Stimulated activated CD8-positive, alpha-beta memory T cell treated with anti-CD3 and anti-CD28 coated beads, Interleukin-7, amount 100 ng/mL, for 1 hour (primary cell): ENCODE measurements around the gene KRAS.
A peak's percentile ranks its signal among the peaks of the same experiment; 100 is the strongest.

Source experiments
- DNase-seq, 2 donors: peaks; one replicate each; pipeline ENCODE4 v3.0.0-alpha.2; 2020; ENCODE audit warnings: low read depth in 2 of 2

KRAS gene

DNA sequence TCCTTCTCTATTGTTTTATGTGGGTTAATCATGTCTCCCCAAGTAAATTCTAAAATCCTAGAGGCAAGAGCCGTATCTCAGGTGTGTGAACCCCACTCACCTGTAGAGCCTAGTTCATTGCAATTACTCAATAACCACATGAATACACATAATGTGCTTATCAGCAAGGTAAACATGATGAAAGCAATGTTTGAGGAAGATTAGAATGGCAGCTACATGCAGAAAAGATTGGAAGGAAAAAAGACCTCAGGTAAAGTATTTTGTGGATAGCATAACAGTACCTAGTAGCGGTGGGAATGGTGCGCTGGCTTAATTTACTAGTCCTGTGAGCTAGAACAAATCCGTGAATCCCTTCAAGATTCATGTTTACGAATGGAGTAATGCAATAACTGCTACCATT lies 5.3 kb upstream of the KRAS start:
- DNase-seq, result no peak

- no peak for DNase-seq
Measured at GRCh38 chr12:25254271-25254880, 3.6 kb upstream of the KRAS start.

GRCh38 chr12:25253371-25254068 lies 2.8 kb upstream of the KRAS start:
- no peak for DNase-seq

DNA sequence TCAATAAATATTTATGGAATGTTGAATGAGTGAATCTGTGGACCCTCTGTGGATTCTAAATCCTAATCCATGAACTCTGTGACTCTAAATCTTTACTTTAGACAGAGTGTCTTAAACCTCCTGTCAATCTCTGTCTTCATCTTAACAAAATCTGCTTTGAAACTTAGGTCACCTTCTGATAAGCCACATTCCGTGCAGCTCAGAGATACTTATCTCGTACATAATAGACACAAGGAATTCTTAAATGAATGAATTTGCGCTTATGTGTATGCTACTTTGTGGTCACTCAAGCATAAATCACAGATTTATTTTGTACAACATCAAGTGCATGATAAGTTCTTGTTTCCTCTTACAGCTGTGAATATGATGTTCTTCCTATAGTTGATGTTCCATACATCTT lies 2.2 kb upstream of the KRAS start:
- DNase-seq, result no peak

- DNase-seq, result no peak
Measured at GRCh38 chr12:25251769-25252168, 1.0 kb upstream of the KRAS start.

DNA sequence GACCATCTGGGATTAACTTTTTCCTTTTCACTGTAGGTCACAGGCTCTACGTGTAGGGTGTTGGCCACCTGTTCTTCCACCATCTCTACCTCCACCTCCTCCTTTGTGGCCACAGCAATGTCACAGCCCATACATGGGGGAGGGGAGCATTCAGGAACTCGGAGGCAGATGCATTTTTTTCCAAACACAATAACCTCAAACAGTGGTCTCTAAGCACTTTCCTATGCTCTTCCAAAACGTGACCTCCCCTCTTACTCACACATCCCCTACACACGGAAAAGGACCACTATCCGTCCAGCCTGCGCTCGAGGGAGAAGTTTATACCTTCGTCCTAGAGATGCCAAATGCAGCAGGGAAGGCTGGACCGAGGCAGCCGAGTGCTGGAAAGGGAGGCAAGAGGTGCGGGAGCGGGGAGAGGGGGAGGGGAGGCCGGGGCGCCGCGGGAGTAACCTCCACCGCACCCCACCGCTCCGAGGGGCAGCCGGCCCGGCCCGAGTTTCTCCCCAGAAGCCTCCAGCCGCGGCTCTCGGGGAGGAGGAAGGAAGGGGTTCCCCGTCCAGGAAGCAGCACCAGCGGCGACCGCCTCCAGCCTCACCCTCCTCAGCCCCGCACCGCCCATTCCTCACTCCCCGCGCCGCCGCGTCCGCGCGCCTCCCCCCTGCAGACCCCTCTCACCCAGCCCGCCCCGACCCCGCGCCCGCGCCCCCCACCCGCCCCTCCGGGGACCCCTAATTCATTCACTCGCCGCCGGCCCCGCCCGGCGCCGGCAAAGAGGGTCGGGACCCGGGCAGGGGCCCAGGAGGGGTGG lies 594 bp downstream of the KRAS start:
- DNase-seq, result peak in 1 of 2 donors; percentile 14

DNA sequence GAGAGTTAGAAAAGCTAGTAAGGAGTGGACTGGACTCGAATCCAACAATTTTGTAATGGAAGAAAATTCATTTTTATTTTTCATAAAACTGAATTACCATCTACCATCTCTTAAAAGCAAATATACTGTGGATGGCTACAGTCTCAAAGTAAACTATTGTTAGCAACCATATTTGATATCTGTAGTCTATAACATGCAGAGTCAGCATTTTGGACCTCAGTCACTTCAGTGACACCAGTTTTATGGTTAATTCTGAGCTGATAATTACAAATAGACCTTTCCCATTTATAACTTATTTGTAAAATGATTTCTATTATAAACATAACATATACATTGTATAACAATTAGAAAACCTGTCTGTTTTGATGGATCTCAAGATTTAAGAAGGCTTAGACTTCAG lies 2.0 kb downstream of the KRAS start:
- no peak for DNase-seq

- DNase-seq, result no peak
Measured at GRCh38 chr12:25248137-25248536, 2.6 kb downstream of the KRAS start.

- DNase-seq, result no peak
Measured at GRCh38 chr12:25245491-25245890, 5.2 kb downstream of the KRAS start.

DNA sequence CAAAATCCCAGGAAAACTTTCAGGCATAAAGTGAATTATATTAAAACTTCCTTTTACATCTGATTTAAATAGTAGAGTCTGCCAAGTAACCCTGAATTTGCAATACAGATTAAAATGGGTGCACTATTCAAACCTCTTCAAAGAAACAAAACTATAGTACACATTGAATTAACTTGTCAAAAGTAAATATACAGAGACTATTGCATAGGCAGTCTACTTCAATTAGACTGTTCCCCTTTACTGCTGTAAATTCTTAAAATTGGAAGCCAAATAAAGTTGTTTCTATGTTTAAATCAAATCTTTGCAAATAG lies 7.1 kb downstream of the KRAS start:
- DNase-seq, result no peak

- no peak for DNase-seq
Measured at GRCh38 chr12:25242981-25243679, 7.6 kb downstream of the KRAS start.

DNA sequence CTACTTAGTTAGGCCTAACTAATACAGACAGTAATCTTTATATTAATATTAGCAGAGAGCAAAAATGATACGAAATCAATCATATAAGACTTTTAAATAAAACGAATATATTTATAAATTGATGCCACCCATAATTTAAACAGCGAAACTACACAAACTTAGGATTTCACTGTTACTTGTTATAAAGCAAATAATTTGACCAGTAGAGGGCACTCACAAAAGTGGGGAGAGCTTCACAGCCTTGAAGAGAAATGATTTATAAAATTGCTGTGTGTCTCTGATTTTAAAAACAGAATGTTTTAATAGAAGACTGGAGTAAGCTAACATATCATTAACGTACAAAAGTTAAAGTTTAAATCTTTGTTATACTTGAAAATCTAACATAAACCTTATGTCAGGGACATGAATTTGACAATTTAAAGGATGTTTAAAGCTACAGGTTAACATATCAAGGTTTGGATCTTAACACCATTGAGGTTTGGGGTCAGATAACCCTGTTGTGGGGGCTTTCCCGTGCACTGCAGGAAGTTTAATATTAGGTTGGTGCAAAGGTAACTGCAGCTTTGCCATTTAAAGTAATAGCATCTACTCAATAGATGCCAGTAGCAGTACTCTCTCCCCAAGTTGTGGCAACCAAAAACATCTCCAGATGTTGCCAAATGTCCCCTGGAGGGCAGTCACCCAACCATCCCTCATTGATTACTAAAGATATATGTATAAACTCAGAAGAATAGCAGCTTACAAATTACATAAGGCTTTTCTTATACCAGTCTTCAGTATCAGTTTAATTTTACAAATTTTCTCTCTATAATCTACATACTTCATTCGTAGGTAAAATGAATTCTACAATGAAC lies 9.3 kb downstream of the KRAS start:
- no peak for DNase-seq

- DNase-seq, result no peak
Measured at GRCh38 chr12:25236626-25237025, 14.1 kb downstream of the KRAS start.

DNA sequence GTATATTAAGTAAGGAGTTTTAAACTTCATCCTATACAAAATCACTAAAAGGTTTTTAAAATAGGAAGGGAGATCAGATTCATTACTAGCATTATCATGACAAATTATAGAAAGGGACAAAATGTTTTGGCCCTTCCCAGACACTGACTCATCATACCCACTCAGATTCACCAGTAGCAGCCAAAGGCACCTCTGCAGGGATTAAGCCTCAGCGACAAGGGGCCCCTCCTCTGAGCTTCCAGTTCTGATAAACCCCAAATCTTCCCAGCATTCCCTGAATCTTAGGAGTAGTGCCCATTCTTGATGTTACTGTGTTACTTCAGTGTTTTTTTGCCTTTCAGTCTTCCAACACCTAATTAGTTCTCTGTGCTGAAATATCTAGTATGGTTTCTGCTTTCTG lies 14.5 kb downstream of the KRAS start:
- no peak for DNase-seq

DNA sequence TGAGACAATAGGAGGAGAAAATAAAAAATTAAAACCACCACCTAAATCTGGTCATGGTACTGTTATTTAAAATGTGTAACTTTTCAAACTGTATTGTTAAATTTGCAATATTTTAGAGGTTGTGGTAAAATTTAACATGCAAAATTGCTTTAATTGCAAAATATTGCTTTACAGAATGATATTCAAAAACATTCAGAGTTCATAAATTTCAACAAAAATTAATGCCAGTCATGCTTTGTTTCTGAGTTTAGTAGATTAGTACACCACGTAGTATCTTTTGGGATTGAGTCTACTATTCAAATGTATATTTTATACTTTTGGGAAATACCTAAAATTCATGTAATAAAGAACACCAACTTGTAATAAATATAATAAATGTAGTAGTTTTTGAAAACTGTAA lies 37.4 kb downstream of the KRAS start:
- no peak for DNase-seq

- DNase-seq, result no peak
Measured at GRCh38 chr12:25208554-25208953, 42.2 kb downstream of the KRAS start.

GRCh38 chr12:25207846-25208245 lies 42.9 kb downstream of the KRAS start:
- DNase-seq, result no peak

DNA sequence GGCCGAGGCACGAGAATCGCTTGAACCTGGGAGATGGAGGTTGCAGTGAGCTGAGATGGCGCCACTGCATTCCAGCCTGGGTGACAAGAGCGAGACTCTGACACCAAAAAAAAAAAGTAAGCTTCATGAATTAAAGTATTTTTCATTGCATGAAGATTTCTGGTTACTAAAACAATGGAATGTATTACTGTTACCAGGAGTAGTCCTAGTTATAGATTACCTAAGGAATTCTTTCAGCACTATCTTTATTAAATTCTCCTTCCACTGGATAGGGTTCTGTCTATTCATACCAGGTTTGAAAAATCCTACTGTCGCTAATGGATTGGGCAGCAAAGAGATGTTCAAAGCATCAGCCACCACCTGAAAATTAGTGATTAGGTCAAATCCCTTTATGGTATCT lies 43.3 kb downstream of the KRAS start:
- DNase-seq, result no peak

- no peak for DNase-seq
Measured at GRCh38 chr12:25202137-25202536, 48.6 kb downstream of the KRAS start.

DNA sequence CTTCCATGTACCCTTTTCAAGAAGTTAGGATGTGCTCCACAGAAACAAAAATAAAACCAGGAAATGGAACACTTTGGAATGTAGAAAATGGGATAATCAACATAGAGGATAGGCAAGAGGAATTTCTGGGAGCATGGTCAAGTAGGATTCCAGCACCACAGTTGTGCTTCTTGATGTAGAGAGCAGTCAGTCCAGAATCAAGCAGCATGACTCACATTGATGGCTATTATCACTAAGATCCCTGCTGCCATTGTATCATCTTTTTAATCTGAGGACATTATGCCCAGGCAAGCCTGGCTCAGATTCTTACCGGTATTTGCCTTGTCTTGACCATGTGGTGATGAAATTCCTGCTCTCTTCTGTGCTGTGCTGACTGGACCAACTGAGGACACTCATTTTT lies 50.0 kb downstream of the KRAS start:
- DNase-seq, result no peak

DNA sequence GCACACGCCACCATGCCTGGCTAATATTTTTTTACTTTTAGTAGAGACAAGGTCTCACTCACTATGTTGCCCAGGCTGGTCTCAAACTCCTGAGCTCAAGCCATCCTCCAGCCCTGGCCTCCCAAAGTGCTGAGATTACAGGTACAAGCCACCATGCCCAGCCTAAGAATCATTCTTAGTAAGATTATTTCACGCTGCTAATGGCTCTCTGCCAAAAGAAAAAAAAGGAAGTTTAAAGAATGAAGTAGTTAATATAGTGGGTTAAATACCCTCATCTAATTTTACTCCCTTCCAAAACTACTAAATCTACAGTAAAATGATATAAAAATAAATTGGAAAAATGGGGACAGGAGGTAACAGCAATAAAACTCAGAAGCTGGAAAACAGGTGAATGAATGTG lies 53.1 kb downstream of the KRAS start:
- no peak for DNase-seq
